Measurements from ENCODE around the gene MAPK8IP1. TPM values are rescaled to one million over a fixed set of nuclear protein-coding genes. Genes with fewer than 3 reads are reported as not detected.
"Not testable (repeated sequence)": the region's sequence is repeated elsewhere in the genome, so short reads cannot be mapped to it uniquely, and the experiment has no call there.

The MAPK8IP1 gene
- total and polyA plus RNA-seq, 2 experiments from 2014 or later = 7.4 to 12.6 TPM

- Histone ChIP-seq H3K27ac (no peak overlapping the region), H3K27me3 (peaks cover 11% of the 10 kb centered on the region), H3K9me3 (ENCODE audit: low read depth) (no peaks in the 10 kb centered on the region), H3K4me3 (no peak overlapping the region), H3K36me3 (no peaks in the 10 kb centered on the region), H3K4me1 (ENCODE audit: low read depth) (peaks cover 15% of the 10 kb centered on the region)
- no peak for DNase-seq (ENCODE audit: low read depth in 1 of 2, low spot score in 1 of 2)
- TF ChIP-seq CTCF (IDR thresholded peaks at IDR 0.05; ENCODE audit: low read depth, low read length) = no peak
Measured at GRCh38 chr11:45899086-45899447, 13.6 kb downstream of the MAPK8IP1 start.

- H3K27ac ChIP-seq = peak overlapping the region; percentile 81
Measured at GRCh38 chr11:45899448-45900174, 14.2 kb downstream of the MAPK8IP1 start.

GRCh38 chr11:45900175-45900800 is 14.8 kb downstream of the MAPK8IP1 start:
- H3K27ac ChIP-seq; H3K36me3 ChIP-seq; H3K9me3 ChIP-seq (ENCODE audit: low read depth): not testable (repeated sequence)
- Histone ChIP-seq H3K27me3 (peaks cover 11% of the 10 kb centered on the region), H3K4me3 (peak overlapping the region; percentile 48), H3K4me1 (ENCODE audit: low read depth) (peaks cover 15% of the 10 kb centered on the region)
- peak in 1 of 2 donors; percentile 33 for DNase-seq (ENCODE audit: low read depth in 1 of 2, low spot score in 1 of 2)

More at GRCh38 chr11:45899448-45900174, 14.2 kb downstream of the MAPK8IP1 start:
- Histone ChIP-seq H3K27me3 (peaks cover 11% of the 10 kb centered on the region), H3K9me3 (ENCODE audit: low read depth) (no peaks in the 10 kb centered on the region), H3K4me1 (ENCODE audit: low read depth) (peaks cover 15% of the 10 kb centered on the region), H3K36me3 (no peaks in the 10 kb centered on the region), H3K4me3 (peak overlapping the region; percentile 48)
- DNase-seq (ENCODE audit: low read depth in 1 of 2, low spot score in 1 of 2) = peak; percentile 87
- no peak for TF ChIP-seq CTCF (IDR thresholded peaks at IDR 0.05; ENCODE audit: low read depth, low read length)

GRCh38 chr11:45900916-45901617 is 15.6 kb downstream of the MAPK8IP1 start:
- Histone ChIP-seq H3K9me3 (ENCODE audit: low read depth) (no peaks in the 10 kb centered on the region), H3K27me3 (peaks cover 11% of the 10 kb centered on the region), H3K27ac (no peak overlapping the region), H3K36me3 (no peaks in the 10 kb centered on the region), H3K4me3 (no peak overlapping the region), H3K4me1 (ENCODE audit: low read depth) (peaks cover 13% of the 10 kb centered on the region)
- peak in 1 of 2 donors; percentile 23 for DNase-seq (ENCODE audit: low read depth in 1 of 2, low spot score in 1 of 2)
- TF ChIP-seq CTCF (IDR thresholded peaks at IDR 0.05; ENCODE audit: low read depth, low read length) = no peak

- Histone ChIP-seq H3K36me3 (no peaks in the 10 kb centered on the region), H3K4me3 (no peak overlapping the region), H3K9me3 (ENCODE audit: low read depth) (no peaks in the 10 kb centered on the region), H3K27me3 (peaks cover 11% of the 10 kb centered on the region), H3K27ac (no peak overlapping the region), H3K4me1 (ENCODE audit: low read depth) (peaks cover 9% of the 10 kb centered on the region)
- TF ChIP-seq CTCF (IDR thresholded peaks at IDR 0.05; ENCODE audit: low read depth, low read length) = no peak
- DNase-seq (ENCODE audit: low read depth in 1 of 2, low spot score in 1 of 2) = no peak
Measured at GRCh38 chr11:45901626-45902025, 16.2 kb downstream of the MAPK8IP1 start.
